GM21367 (cell line): ENCODE measurements around the gene LRP8.

Experiments
- ATAC-seq: cut with Tn5 transposase; IDR thresholded peaks from one replicate; pipeline ENCODE4 v1.9.1; 2021; ENCODE audit not compliant: unreplicated experiment

The LRP8 gene

GRCh38 chr1:53328009-53328461 lies at the start of gene LRP8:
Gene LRP8 (minus strand): TSS chr1:53328070. CDS start chr1:53327912, 158 bp downstream.
- ATAC-seq: peak; percentile 35

DNA sequence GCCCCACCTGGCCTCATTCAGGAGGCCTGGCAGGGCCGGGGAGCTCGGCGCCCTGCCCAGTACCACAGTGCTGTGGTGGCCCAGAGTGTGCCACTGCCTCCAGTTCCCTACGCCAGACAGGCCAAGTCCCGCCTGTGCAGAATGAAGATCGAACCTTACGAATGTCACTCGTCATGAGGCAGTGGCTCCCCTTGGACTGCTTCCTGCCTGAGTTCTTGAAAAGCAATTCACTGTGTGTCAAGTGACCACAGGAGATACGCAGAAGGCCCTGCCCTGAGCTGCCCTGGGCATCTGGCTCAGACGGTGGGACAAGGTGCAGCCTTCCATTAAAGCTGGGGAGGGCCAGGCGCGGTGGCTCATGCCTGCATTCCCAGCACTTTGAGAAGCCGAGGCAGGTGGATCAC lies 49.6 kb upstream of the LRP8 start:
- no peak for ATAC-seq

DNA sequence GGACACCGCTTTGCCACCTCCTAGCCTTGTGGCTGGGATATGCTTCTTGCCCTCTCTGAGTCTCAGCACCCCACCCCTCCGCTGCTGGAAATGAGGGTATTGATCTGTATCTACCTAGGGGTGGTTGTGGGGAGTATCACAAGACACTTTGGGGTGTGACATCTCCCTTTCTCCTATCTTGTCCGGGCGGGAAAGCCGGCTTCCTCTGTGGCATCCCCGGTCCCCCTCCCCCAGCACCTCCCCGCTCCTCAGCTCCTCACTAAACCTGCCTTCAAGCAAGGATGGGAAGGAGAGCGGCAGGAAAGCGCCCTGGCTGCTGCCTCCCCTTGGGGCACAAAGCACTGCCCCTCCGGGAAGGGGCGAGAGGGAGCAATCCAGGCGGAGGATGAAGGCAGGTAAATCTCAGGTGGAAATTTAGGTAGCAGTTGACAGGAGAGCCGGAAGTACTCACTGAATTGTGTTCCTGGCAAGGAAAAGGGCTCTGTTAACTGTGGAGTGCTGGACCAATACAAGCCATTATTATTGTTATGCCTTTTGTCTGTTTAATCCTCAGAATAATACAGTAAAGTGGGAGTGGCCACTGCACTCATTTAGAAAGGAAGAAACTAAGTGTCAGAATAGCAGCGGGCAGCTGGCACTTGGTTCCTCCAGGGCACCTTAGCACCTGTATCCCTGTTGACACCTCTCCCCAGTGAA lies 49.0 kb upstream of the LRP8 start:
- ATAC-seq: no peak

GRCh38 chr1:53376041-53376461 lies 48.2 kb upstream of the LRP8 start:
- ATAC-seq: no peak

DNA sequence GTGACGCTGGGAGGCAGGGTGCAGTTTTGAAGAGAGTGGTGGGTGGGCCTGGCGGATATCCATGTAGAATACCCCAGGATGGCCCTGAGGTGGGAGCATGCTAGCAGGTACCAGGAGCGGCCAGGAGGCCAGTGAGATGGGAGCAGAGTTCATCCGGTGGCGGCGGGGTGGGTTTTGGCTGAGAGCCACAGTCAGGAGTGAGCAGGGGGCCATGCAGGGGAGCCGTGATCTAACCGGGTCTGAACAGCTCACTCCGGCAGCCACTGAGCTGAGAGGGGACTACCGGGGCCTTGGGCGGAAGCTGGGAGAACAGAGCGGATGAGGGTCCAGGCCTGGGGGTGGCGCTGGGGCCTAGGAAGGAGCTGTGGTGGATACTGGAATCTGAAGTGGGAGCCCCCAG lies 47.6 kb upstream of the LRP8 start:
- ATAC-seq: no peak

DNA sequence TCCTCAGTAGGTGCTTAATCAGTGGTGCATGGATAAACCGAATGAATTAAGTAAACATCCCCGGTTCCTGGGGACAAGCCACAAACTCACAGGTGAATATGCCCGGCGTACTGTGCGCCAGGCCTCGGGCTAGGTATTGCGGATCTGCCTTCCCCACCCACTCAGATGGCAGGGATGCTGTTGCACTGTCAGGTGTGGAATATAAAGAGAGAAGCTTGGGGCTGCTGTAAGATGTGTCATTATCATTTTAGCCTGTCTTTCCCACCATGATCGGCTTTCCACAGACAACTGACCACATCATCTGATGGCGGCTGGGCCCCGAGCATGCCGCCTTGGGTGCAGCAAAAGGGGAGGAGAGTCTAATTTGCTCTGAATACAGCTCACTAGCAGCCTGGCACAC lies 45.4 kb upstream of the LRP8 start:
- no peak for ATAC-seq

DNA sequence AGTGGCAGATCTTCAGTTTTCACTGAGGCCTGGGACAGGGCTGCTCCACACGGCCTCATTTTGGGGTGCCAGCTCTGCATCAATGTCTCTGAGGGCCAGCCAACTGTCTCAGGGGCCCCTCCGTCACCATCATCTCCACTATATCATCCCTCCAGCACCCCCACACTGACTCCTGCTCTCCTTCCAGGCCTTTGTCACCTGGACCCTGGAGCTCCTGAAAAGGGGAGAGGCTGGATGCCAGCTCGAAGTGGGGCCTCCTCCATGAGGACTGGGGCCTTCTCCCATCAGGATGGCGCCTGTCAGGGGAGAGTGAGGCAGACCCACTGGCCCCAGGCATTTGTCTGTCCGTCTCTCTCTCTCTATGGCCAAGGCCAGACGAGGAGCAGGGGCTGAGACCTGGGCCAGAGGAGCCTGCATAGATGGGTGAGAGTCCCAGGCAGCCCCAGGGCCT lies 44.7 kb upstream of the LRP8 start:
- no peak for ATAC-seq

GRCh38 chr1:53371851-53372250 lies 44.0 kb upstream of the LRP8 start:
- no peak for ATAC-seq

DNA sequence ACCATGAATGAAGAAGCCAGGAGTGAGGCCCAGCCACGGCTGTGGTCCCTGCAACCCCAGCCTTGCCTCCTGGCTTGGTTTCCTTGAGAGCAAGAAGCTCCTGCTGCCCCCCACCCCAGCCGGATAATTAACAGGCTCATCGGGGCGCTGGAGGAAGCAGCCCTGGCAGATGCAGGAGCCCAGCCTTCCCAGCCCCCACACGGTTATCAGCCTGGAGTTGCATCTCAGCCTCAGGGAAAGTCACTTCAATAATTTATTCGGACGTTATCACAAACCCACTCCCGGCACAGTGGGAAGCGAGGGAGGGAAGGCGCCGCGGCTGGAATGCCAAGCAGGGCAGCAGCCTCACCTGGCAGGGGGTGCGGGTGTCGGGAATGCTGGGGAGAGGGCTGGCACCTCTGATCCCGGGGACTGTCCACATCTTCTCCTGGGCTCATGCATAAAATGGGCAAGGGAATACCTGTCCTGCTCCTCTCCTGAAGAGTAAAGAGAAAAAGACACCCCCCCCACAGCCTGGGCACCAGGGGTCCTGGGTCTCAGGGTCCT lies 43.3 kb upstream of the LRP8 start:
- ATAC-seq: no peak

- ATAC-seq: no peak
Measured at GRCh38 chr1:53370369-53370961, 42.6 kb upstream of the LRP8 start.

DNA sequence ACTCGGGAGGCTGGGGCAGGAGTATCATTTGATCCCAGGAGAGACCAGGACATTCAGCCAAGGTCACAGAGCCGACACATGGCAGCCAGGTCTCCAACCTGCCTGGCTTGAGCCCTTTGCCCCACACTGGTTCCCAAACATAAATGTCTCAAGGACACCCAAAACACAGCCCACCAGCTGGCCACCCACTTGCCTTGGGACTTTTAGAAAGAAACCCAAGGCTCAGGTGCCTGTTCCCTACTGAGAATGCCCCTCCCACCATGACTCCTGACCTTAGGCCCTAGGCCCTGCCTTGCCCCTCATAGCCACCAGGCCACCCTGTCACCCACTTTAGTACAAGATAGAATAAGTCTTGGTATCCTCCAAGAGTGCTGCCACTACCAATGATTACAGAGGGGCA lies 41.9 kb upstream of the LRP8 start:
- ATAC-seq: no peak

DNA sequence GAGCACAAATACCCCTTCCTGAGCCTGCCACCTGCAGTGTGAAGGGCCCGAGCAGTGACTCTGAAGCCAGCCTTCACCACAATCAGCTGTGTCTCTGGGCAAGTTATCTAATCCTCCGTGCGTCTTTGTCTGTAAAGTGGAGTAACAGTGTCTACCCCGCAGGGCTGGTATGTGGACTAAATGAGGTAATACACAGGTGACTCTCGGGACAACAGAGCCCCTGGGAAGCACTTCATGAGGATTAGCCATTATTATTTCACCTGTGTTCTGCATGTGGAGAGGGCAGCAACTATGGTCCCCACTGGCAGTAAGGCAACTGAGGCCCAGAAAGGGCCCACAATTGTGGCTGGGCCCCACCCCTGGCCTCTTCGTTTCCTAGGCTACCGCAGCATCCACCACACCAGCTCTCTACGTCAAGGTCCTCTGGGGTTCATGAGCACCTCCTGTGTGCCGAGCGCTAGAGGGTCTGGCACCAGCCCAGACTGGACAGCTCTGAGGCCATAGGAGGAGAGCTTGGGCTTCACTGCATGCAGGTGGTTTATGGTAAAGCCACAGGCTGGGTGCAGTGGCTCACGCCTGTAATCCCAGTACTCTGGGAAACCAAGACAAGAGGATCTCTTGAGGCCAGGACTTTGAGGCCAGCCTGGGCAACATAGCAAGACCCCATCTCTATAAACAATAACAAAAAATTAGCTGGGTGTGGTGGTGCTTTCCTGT lies 41.3 kb upstream of the LRP8 start:
- no peak for ATAC-seq

DNA sequence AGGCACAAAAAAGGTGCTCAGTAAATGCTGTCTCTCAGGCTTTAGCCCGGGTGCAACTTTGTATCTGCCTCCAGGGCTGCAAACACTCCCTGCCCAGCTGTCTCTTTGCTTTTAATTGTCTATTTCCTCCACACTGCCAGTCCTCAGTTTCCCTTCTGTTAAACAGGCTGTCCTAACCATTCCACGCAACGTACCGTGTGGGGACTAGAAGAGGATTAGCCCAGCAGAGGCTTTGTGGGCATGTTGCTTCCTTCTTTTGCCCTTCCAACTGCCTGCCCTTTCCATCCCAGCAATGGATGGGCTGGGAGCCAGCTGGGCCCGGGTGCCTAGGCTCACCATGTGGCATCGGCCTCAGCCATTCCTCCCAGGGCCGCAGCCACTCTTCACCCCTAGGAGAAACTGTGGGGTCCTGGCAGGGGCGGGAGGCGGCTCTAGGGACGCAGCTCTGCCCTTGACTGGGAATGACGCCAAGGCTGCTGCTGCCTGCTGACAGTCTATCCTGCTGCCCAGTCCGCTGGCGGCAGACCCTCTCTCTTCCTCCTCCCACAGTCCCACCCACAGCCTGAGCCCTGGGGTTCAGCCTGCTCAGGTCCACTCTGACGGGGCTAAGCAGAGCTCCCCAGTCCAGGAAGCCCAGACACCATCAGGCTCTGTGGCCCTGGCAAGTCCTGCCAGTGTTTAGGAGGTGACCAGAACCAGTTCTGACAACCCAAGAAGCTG lies 40.6 kb upstream of the LRP8 start:
- ATAC-seq: no peak

DNA sequence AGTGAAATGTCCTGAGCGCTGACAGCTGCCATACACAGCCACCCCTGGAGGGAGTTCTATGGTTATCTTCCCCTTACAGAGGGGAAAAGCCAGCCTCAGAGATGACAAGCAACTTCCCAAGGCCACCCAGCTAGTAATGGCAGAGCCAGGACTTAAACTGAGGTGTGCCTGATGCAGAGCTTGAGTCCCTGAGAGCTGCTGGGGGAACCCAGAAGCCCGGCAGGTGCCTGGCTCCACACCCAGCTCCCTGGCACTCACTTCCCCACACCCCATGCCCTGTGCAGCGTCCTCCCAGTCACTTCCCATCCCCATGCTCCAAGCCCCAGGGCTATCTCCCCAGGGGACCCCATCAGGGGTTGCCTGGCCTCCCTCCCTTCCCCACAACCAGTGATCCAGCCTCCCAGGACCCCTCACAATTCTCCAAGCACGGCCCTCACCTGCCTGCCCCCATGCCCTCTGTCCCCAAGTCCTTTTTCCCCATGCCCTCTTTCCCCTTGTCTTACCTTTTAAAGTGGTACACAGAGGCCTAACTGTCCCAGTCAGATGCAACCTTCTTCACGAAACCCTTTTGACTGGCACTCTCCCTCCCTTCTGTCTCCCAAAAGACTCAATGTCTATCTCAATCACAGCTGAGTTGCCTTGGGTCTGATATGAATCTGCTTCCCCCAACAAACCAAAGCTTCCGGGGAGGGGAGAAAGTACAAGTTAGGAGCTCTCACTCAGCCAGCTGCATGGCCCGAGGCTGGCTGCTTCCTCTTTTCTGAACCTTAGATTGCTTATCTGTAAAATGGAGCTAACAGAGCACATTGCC lies 39.8 kb upstream of the LRP8 start:
- ATAC-seq: peak; percentile 74

GRCh38 chr1:53366901-53367502 lies 39.1 kb upstream of the LRP8 start:
- no peak for ATAC-seq

- no peak for ATAC-seq
Measured at GRCh38 chr1:53365437-53366063, 37.7 kb upstream of the LRP8 start.

DNA sequence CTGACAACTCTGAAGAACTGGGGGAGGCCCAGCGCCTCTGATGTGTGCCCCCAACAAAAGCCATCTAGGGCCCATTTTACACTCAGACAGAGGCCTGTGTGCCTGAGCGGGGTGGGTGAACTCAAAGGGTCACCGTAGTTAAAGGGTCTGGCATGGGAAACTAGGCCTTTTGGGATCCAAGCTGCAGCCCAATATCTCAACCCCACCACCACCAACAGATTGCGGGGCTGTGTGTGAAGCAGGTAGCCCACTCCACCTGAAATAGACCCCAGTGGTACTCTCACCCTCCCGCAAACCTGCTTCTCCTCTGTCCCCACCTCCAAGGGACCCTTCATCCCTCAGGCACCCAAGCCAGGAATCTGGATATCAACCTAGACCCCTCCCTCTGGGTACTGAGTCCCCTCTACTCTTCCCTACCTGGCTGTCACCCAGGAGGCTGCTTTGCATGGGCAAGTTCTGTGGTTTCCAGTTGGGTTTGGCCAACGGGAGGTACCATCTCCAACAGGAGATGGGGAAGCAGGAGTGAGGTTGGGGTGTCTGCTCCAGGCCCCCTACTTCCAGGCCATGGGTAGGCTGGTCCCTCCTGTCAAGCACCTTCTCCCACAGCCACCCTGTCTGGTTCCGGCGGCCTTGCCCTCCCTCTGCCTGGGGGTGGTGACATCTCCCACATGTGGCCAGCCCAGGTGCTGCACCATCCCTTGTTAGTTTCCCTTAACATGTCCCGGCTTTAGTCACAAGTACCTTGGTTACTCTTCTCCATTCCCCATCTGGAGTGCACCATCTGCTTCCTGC lies 35.2 kb upstream of the LRP8 start:
- no peak for ATAC-seq

DNA sequence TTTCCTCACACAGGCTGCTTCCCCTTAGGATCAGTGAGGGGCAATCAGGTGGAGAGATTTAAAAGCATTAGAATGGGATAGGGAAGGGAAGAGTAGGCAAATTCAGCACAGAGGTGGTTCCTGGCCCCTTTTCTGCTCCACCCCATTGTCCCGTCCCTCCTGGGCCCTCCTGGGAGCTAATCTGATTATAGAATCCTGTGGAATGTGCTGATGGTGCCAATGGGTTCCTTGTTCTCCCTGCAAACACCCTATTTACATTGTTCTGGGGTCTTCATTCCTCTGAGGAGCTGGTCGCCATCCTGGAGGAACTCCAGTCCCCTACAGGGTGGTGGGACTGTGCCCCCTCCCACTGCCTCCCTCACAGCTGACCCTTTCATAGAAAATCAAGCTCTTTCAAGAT lies 34.4 kb upstream of the LRP8 start:
- no peak for ATAC-seq

- ATAC-seq: no peak
Measured at GRCh38 chr1:53361541-53361961, 33.7 kb upstream of the LRP8 start.
